ENCODE results near the gene C5orf58.

C5orf58 gene

GRCh38 chr5:170220191-170220590, 12.6 kb upstream of the C5orf58 start:
- TF ChIP-seq HOXC10 (CRISPR knock-in tag; IDR thresholded peaks at IDR 0.05) (no peak), PBX3 (CRISPR knock-in tag; IDR thresholded peaks at IDR 0.05) (no peak), RBAK (tag by site-specific recombination; IDR thresholded peaks at IDR 0.05) (peak; percentile 59; the same call in 1 of the 2 replicates)
- ChIA-PET CTCF (interaction anchor here (0.7 to 1.9 kb wide), 3 partner anchors 9 to 358 kb away, joined by 3 to 12 read pairs (median 5); no protein-coding TSS in a partner anchor), POLR2A (no interaction called here)
- Histone ChIP-seq H3K27ac (ENCODE audit: extremely low read depth, low read depth, low read length) (no peak overlapping the region), H3K4me3 (ENCODE audit: low read depth, low read length) (no peak overlapping the region), H3K36me3 (ENCODE audit: control insufficient read depth in 2 of 2, insufficient read depth in 1 of 2, low read length in 2 of 2) (no peaks in the 10 kb centered on the region), H3K4me1 (ENCODE audit: control insufficient read depth, insufficient read depth, low read length) (no peaks in the 10 kb centered on the region; the same call in 1 of the 2 replicates), H3K9me3 (ENCODE audit: control insufficient read depth, insufficient read depth, low read depth, low read length) (no peaks in the 10 kb centered on the region)

DNA sequence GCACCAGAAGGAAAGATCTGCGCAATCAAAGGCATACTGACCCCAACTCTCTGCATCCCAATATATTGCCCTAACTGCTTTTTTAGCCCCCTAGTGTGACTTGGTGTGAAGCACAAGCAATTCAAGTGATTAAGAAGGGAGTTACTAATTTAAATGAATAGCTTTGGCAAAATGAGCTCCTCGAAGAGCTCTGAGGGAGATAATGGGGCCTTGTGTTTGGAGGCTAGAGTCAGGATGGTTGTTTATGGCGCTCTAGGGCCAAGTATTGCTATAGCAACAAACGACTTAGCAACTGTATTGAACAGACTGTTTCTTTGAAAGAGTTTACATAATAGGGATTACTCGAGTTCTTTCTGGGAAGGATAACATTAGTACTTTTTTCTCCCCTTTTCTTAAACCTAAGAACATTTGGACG, 11.5 kb upstream of the C5orf58 start:
- no peaks in the 10 kb centered on the region for H3K9me3 ChIP-seq (ENCODE audit: control insufficient read depth, insufficient read depth, low read depth, low read length)
- TF ChIP-seq ZNF112 (tag by site-specific recombination; IDR thresholded peaks at IDR 0.05) = no peak
- TF ChIP-seq, protein P1, sequence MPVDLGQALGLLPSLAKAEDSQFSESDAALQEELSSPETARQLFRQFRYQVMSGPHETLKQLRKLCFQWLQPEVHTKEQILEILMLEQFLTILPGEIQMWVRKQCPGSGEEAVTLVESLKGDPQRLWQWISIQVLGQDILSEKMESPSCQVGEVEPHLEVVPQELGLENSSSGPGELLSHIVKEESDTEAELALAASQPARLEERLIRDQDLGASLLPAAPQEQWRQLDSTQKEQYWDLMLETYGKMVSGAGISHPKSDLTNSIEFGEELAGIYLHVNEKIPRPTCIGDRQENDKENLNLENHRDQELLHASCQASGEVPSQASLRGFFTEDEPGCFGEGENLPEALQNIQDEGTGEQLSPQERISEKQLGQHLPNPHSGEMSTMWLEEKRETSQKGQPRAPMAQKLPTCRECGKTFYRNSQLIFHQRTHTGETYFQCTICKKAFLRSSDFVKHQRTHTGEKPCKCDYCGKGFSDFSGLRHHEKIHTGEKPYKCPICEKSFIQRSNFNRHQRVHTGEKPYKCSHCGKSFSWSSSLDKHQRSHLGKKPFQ (tag by site-specific recombination; IDR thresholded peaks at IDR 0.05) = peak; percentile 46; the same call in 1 of the 2 replicates
- ChIA-PET CTCF (interaction anchor here (0.6 to 1.6 kb wide), 6 partner anchors 10 to 411 kb away, joined by 3 to 5 read pairs (median 4); no protein-coding TSS in a partner anchor), POLR2A (no interaction called here)
- H3K27ac ChIP-seq (ENCODE audit: extremely low read depth, low read depth, low read length) = no peak overlapping the region
- H3K36me3 ChIP-seq (ENCODE audit: control insufficient read depth in 2 of 2, insufficient read depth in 1 of 2, low read length in 2 of 2) = no peaks in the 10 kb centered on the region
- no peak overlapping the region for H3K4me3 ChIP-seq (ENCODE audit: low read depth, low read length)
- no peaks in the 10 kb centered on the region; the same call in 1 of the 2 replicates for H3K4me1 ChIP-seq (ENCODE audit: control insufficient read depth, insufficient read depth, low read length)

GRCh38 chr5:170223360-170223759, 9.4 kb upstream of the C5orf58 start:
- no peaks in the 10 kb centered on the region; the same call in 1 of the 2 replicates for H3K4me1 ChIP-seq (ENCODE audit: control insufficient read depth, insufficient read depth, low read length)
- no peak overlapping the region for H3K4me3 ChIP-seq (ENCODE audit: low read depth, low read length)
- POLR2A ChIA-PET = no interaction called here
- CTCF ChIA-PET = interaction anchor here (0.7 to 6.3 kb wide), 8 partner anchors 10 to 1114 kb away, joined by 3 to 66 read pairs (median 4); partner anchors contain the start of gene C5orf58
- no peak overlapping the region for H3K27ac ChIP-seq (ENCODE audit: extremely low read depth, low read depth, low read length)
- TF ChIP-seq TRIM28 (IDR thresholded peaks at IDR 0.05; ENCODE audit: borderline replicate concordance, low read length) (no peak), ZFP3 (tag by site-specific recombination; IDR thresholded peaks at IDR 0.05; ENCODE audit: low read depth) (no peak), ZNF354C (tag by site-specific recombination; IDR thresholded peaks at IDR 0.05; ENCODE audit: borderline replicate concordance, low read depth) (no peak), ZNF324 (tag by site-specific recombination; IDR thresholded peaks at IDR 0.05) (no peak), ZNF548 (tag by site-specific recombination; IDR thresholded peaks at IDR 0.05) (no peak), GLI4 (tag by site-specific recombination; IDR thresholded peaks at IDR 0.05) (no peak), FEZF1 (tag by site-specific recombination; IDR thresholded peaks at IDR 0.05) (no peak), ZNF621 (tag by site-specific recombination; IDR thresholded peaks at IDR 0.05) (no peak), ZNF175 (tag by site-specific recombination; IDR thresholded peaks at IDR 0.05) (no peak), ZNF292 (tag by site-specific recombination; IDR thresholded peaks at IDR 0.05; ENCODE audit: borderline replicate concordance, low read depth) (no peak), INSM2 (tag by site-specific recombination; IDR thresholded peaks at IDR 0.05) (no peak), ZNF677 (tag by site-specific recombination; IDR thresholded peaks at IDR 0.05) (no peak), KLF17 (tag by site-specific recombination; IDR thresholded peaks at IDR 0.05) (no peak), SCRT1 (tag by site-specific recombination; IDR thresholded peaks at IDR 0.05; ENCODE audit: borderline replicate concordance) (no peak), PATZ1 (tag by site-specific recombination; IDR thresholded peaks at IDR 0.05) (no peak), ZNF121 (tag by site-specific recombination; IDR thresholded peaks at IDR 0.05) (no peak), ZNF221 (tag by site-specific recombination; IDR thresholded peaks at IDR 0.05; ENCODE audit: borderline replicate concordance) (no peak)
- no peaks in the 10 kb centered on the region for H3K36me3 ChIP-seq (ENCODE audit: control insufficient read depth in 2 of 2, insufficient read depth in 1 of 2, low read length in 2 of 2)
- no peaks in the 10 kb centered on the region for H3K9me3 ChIP-seq (ENCODE audit: control insufficient read depth, insufficient read depth, low read depth, low read length)
